SK-N-MC (cell line): ENCODE data around the gene VMP1.

Source experiments
- DNase-seq: peaks from one replicate; pipeline ENCODE4 v3.0.0-alpha.2; 2011; ENCODE audit warnings: low read depth, low spot score
- H3K27ac ChIP-seq: fragments of 200-600 bp; sonication (generic); 2 replicates; pipeline ENCODE4 v1.5.1; 2016; ENCODE audit warnings: mixed run types
- H3K36me3 ChIP-seq: fragments of 200-600 bp; sonication (generic); 2 replicates; pipeline ENCODE4 v1.6.1; 2017; ENCODE audit warnings: antibody characterized with exemption, low read length, mixed read lengths; ENCODE audit not compliant: insufficient read depth
- H3K4me3 ChIP-seq: fragments of 200-600 bp; sonication (generic); 2 replicates; pipeline ENCODE4 v1.5.1; 2016
- H3K9ac ChIP-seq: fragments of 200-600 bp; sonication (generic); 2 replicates; pipeline ENCODE4 v1.8.0; 2017; ENCODE audit warnings: mixed run types, mixed read lengths; ENCODE audit not compliant: insufficient read length
- H3K9me3 ChIP-seq: fragments of 200-600 bp; sonication (generic); 2 replicates; pipeline ENCODE4 v1.6.1; 2017; ENCODE audit warnings: low read depth, mild to moderate bottlenecking, antibody characterized with exemption, low read length, moderate library complexity, mixed read lengths
- EZH2 ChIP-seq: fragments of 200-600 bp; sonication (generic); IDR thresholded peaks from one replicate; pipeline ENCODE4 v1.6.1; 2017; ENCODE audit warnings: antibody characterized with exemption
- FOXP2 ChIP-seq: optimal IDR thresholded peaks from 2 replicates; pipeline ENCODE3; 2011; ENCODE audit warnings: mild to moderate bottlenecking, moderate library complexity; ENCODE audit not compliant: insufficient read depth; ENCODE audit errors: extremely low read length, control extremely low read depth
- POLR2AphosphoS5 ChIP-seq: IDR thresholded peaks from 2 replicates; pipeline ENCODE4 v1.6.1; 2012; ENCODE audit warnings: mild to moderate bottlenecking, low read depth, low read length, borderline replicate concordance

Gene VMP1

GRCh38 chr17:59696682-59697277 is 10.7 kb upstream of the VMP1 start:
- peak; percentile 32; the same call in 1 of the 2 replicates for TF ChIP-seq POLR2AphosphoS5
- TF ChIP-seq EZH2 = no peak
- TF ChIP-seq FOXP2 = no peak
- peaks cover 94% of the 10 kb centered on the region for H3K36me3 ChIP-seq

DNA sequence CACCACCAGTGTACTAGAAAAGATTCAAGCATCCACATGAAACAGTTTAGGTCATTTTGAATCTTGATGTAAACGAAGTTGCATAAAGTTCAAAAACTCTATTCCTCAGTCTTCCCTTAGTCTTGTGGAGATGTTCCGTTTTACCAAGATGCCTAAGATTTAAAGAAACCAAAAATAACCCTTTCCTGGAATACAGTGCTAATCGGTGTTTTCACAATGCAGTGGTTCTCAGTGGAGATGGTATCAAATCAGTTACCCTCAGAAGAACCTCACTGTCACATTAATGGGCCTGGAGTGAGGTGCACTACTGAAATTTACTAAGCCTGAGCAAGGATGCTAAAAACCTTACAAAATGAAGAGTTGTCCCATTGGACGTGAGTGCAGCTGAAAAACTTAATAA is 9.3 kb upstream of the VMP1 start:
- Histone ChIP-seq H3K36me3 (peaks cover 96% of the 10 kb centered on the region), H3K9ac (no peak overlapping the region), H3K9me3 (no peaks in the 10 kb centered on the region), H3K27ac (no peak overlapping the region), H3K4me3 (no peak overlapping the region)
- no peak for TF ChIP-seq FOXP2
- 0 out of 2 replicates have a peak, but pooled peaks have one; percentile 9 for TF ChIP-seq POLR2AphosphoS5
- DNase-seq = no peak

More at GRCh38 chr17:59696682-59697277, 10.7 kb upstream of the VMP1 start:
- no peak for DNase-seq
- H3K4me3 ChIP-seq = no peak overlapping the region
- H3K27ac ChIP-seq = peak overlapping the region; percentile 91
- H3K9ac ChIP-seq = peak overlapping the region; percentile 57
- no peaks in the 10 kb centered on the region for H3K9me3 ChIP-seq

GRCh38 chr17:59699218-59699617 is 8.2 kb upstream of the VMP1 start:
- no peaks in the 10 kb centered on the region for H3K9me3 ChIP-seq
- H3K36me3 ChIP-seq = peaks cover 90% of the 10 kb centered on the region
- H3K27ac ChIP-seq = no peak overlapping the region
- no peak overlapping the region for H3K4me3 ChIP-seq
- no peak for TF ChIP-seq FOXP2
- no peak for TF ChIP-seq POLR2AphosphoS5
- TF ChIP-seq EZH2 = no peak
- H3K9ac ChIP-seq = no peak overlapping the region
- no peak for DNase-seq

DNA sequence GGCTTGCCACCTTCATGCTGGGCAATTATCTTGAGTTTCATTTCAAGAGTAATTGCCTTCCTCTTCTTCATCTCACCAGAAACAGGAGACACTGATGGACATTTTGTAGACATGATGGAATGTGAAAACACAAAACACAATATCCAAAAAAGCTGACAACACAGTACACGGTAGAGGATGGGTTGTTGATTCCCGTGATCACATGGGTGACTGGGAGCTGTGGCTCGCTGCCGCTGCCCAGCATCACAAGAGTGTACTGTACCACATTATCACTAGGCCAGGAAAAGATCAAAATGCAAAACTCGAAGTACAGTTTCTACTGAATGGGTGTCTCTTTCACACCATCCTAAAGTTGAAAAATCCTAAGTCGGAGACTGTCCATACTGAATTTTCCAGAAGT is 7.7 kb upstream of the VMP1 start:
- Histone ChIP-seq H3K9me3 (no peaks in the 10 kb centered on the region), H3K4me3 (no peak overlapping the region), H3K36me3 (peaks cover 89% of the 10 kb centered on the region), H3K27ac (0 out of 2 replicates have a peak overlapping the region, but pooled peaks have one; percentile 33), H3K9ac (no peak overlapping the region)
- TF ChIP-seq EZH2 (no peak), FOXP2 (no peak), POLR2AphosphoS5 (no peak)
- no peak for DNase-seq

- H3K4me3 ChIP-seq = no peak overlapping the region
- no peaks in the 10 kb centered on the region for H3K9me3 ChIP-seq
- peaks cover 79% of the 10 kb centered on the region for H3K36me3 ChIP-seq
- no peak for TF ChIP-seq POLR2AphosphoS5
- DNase-seq = no peak
- no peak overlapping the region for H3K9ac ChIP-seq
- peak overlapping the region; percentile 22; the same call in 1 of the 2 replicates for H3K27ac ChIP-seq
Observed at GRCh38 chr17:59702304-59702703, 5.2 kb upstream of the VMP1 start.

GRCh38 chr17:59707971-59708430 is 547 bp downstream of the VMP1 start:
- Histone ChIP-seq H3K4me3 (peak overlapping the region; percentile 100), H3K27ac (peak overlapping the region; percentile 76; the same call in 1 of the 2 replicates), H3K9ac (peak overlapping the region; percentile 100), H3K9me3 (no peaks in the 10 kb centered on the region), H3K36me3 (peaks cover 24% of the 10 kb centered on the region)
- TF ChIP-seq EZH2 = no peak
- TF ChIP-seq POLR2AphosphoS5 = no peak
- no peak for TF ChIP-seq FOXP2
- DNase-seq = no peak

- no peak for DNase-seq
- Histone ChIP-seq H3K9me3 (no peaks in the 10 kb centered on the region), H3K4me3 (no peak overlapping the region), H3K36me3 (no peaks in the 10 kb centered on the region), H3K9ac (no peak overlapping the region), H3K27ac (no peak overlapping the region)
- no peak for TF ChIP-seq POLR2AphosphoS5
- no peak for TF ChIP-seq EZH2
- no peak for TF ChIP-seq FOXP2
Observed at GRCh38 chr17:59711936-59712335, 4.5 kb downstream of the VMP1 start.

GRCh38 chr17:59712862-59713261 is 5.4 kb downstream of the VMP1 start:
- no peak for DNase-seq
- H3K4me3 ChIP-seq = no peak overlapping the region
- no peak overlapping the region for H3K9ac ChIP-seq
- no peaks in the 10 kb centered on the region for H3K36me3 ChIP-seq
- no peaks in the 10 kb centered on the region for H3K9me3 ChIP-seq
- H3K27ac ChIP-seq = no peak overlapping the region
- TF ChIP-seq FOXP2 = no peak
- no peak for TF ChIP-seq EZH2
- TF ChIP-seq POLR2AphosphoS5 = no peak

DNA sequence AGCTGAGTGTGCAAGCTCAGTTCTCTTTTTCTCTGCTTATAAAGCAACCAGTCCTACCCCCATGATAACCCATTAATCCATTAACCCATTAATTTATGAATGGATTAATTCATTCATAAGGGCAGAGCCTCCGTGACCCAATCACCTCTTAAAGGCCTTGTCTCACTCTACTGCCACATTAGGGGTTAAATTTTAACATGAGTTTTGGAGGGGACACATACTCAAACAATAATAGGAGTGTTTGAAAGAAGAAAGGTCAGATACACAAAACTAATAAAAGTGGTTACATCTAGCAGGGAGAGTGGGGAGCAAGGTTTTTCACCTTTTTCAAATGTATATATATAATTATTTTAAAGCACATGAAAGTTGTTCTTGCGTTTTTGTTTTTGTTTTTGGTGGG is 6.8 kb downstream of the VMP1 start:
- no peaks in the 10 kb centered on the region for H3K9me3 ChIP-seq
- no peak overlapping the region for H3K9ac ChIP-seq
- no peak for DNase-seq
- H3K4me3 ChIP-seq = no peak overlapping the region
- no peaks in the 10 kb centered on the region for H3K36me3 ChIP-seq
- TF ChIP-seq POLR2AphosphoS5 (no peak), FOXP2 (no peak), EZH2 (no peak)
- no peak overlapping the region for H3K27ac ChIP-seq
